ENCODE results near the gene R3HDM2.

The R3HDM2 gene

DNA sequence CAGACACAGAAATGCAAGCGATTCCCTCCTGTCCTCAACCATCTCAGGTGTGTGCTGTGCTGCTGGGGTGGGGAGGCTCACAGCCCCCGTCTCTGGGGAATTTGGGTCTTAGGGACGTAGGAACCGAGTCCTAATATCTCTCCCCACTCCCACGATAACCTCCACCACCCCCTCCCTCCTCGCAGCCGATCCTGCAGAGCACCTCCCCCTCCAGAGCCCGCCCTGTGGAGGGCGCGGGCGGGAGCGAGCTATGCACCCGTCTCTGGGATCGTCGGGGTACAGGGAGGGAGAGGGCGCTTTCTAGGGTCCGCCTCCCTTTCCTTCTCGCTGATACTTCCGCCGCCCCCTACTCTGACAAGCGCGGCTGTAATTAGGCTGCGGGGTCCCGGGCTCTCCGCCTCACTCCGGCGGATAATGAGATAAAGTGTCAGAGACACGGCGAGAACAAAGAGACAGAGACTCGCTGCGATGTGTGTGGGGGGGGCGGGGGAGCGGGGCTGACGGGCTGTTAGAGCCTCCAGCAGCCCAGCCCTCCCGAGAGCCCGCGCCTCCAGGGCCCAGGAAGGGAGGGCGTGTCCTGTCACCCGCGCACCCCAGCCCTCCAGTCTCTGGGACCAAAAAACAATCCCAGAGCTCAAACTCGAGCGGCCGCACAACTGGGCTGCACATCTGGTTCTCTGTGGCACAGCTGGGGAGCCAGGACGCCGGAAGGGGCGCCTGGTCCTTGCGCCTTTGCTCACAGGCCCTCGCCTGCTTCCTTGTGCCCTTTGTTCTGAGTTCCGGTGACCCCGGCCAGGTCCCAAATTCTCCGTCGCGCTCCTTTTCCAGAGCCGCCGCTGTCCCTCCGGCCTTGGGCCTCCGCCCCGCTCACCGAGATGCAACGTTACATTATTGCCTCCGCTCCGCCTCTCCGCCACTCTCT, 192.7 kb downstream of the R3HDM2 start:
- DNase-seq = peak; percentile 75

DNA sequence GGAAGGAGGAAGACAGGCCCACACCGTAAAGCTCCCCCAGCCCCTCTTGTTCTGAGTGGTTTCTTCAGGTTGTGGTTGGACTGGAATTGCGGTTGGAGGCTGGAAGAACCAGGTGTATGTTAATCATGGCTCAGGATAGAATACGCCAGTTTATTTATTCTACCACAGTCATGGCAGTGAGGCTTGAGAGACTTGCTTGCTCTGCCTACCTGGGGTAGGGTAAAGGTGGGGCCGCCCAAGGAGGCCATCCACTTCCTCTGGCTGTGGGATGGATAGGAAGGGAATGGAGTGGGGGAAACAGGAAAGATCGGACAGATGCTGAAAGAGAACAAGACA, 193.3 kb downstream of the R3HDM2 start:
- DNase-seq = peak; percentile 68

- DNase-seq = peak; percentile 72
These were observed 193.8 kb downstream of the R3HDM2 start for GRCh38 chr12:57236925-57237595.

GRCh38 chr12:57236201-57236924, 194.5 kb downstream of the R3HDM2 start:
- DNase-seq = peak; percentile 76

- peak; percentile 71 for DNase-seq
These were observed 195.1 kb downstream of the R3HDM2 start for GRCh38 chr12:57235728-57236131.

GRCh38 chr12:57235017-57235727, 195.7 kb downstream of the R3HDM2 start:
- DNase-seq = peak; percentile 67

GRCh38 chr12:57234571-57235016, 196.2 kb downstream of the R3HDM2 start:
- no peak for DNase-seq

- DNase-seq = no peak
These were observed 196.6 kb downstream of the R3HDM2 start for GRCh38 chr12:57234233-57234570.

DNA sequence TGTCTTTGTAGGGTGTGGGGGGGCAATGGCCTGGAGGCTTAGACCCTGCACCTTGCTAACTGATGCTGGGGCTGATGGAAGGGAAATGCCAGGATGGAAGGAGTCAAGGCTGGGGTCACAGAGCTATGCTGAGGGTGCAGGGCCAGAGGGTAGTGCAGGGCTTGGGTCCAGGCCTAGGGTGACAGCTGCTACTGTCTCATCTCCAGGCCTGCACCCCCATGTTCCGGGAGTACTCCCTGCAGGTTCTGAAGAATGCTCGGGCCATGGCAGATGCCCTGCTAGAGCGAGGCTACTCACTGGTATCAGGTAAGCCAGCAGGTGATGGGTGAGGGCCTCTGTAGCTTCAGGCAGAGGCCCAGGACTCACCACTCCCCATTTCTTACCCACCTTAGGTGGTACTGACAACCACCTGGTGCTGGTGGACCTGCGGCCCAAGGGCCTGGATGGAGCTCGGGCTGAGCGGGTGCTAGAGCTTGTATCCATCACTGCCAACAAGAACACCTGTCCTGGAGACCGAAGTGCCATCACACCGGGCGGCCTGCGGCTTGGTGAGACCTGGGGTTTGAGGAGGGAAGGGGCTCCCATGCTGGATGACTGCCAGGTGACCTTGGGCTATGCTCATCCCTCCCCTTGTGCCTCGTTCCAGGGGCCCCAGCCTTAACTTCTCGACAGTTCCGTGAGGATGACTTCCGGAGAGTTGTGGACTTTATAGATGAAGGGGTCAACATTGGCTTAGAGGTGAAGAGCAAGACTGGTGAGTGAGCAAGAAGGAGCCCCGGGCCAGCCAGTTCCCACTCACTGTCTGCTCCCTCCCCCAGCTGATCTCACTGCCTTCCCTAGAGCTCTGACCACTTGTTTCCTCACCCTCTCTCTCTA, 197.2 kb downstream of the R3HDM2 start:
- no peak for DNase-seq

GRCh38 chr12:57232156-57232756, 198.6 kb downstream of the R3HDM2 start:
- DNase-seq = no peak

DNA sequence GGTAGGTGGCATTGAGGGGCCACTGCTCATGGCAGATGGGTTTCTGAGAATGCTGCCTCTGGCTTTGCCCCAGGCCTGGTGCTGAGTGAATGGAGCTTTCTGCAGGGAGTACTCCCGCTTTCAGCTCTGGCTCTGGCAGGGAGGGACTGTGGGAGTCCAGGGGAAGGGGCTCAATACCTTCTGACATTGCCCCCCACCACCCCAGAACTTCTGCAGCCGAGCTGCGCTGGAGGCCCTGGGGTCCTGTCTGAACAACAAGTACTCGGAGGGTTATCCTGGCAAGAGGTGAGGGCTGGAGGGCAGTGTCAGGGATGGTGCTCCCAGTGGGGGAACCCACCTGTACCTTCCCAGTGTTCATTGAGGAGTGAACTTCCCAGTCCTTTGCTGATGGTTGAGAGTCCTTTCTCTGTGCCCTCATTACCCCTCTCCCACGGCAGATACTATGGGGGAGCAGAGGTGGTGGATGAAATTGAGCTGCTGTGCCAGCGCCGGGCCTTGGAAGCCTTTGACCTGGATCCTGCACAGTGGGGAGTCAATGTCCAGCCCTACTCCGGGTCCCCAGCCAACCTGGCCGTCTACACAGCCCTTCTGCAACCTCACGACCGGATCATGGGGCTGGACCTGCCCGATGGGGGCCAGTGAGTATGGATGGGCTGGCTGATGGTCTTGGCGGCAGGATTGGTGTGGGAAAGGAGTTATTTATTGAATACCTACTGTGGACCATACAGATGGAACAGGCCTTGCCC, 199.4 kb downstream of the R3HDM2 start:
- no peak for DNase-seq

DNA sequence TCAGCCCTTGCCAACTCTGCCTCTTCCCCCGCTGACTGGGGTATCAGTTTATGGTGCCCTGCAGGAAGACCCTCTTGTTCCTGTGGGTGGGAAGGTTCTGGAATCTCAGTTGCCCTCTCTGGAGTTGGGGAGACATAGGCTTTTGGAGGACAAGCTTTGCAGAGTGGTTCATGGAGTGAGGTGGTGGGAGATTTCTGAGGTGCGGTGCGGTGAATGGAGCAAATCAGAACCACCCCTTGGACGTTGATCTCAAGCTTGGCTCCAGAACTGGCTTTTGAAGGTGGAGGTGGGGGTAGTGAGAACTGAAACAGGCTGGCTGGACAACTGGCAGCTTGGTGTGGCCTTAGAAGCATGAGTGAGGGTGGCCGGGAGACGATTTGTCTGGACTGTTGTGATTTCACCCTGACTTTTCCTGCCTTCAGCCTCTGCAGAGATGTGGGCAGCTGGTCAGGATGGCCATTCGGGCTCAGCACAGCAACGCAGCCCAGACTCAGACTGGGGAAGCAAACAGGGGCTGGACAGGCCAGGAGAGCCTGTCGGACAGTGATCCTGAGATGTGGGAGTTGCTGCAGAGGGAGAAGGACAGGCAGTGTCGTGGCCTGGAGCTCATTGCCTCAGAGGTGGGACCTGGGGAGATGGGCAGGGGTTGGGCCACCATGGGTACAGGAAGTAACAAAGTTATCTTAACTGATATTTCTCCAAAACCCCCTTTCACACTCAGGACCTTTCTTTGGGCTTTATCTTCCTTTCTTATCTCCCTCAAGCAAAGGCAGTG, 200.3 kb downstream of the R3HDM2 start:
- no peak for DNase-seq

GRCh38 chr12:57229634-57230380, 201.0 kb downstream of the R3HDM2 start, which contains the start of gene SHMT2:
Gene SHMT2 (plus strand): TSS chr12:57229711. CDS start chr12:57229779, 68 bp downstream.
- DNase-seq = peak; percentile 95

DNA sequence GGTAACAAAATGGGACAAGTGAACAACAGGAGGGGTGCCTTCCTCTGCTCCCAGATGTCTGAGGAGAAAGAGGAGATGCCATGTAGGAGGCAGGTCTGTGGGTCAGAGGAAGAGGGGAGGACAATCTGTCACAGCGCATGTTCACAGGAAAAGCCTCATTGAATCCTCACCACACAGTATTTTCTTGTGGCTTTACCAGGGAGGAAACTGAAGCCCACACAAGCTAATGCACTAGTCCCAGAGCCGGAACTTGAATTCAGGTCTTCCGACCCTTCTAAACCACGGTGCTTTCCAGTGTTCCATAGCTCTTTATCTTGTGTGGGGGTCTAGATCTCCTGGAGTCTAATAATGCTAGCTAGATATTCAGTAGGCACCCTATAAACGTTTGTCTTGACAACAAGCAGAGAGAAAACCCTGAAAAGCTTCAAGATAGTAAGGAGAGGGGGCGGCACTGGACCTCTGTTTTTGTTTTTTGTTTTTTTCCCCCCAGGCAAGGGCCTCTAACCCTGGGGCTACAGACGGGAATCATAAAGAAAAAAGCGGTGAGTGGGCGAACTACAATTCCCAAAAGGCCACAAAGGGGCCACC, 201.7 kb downstream of the R3HDM2 start:
- no peak for DNase-seq

GRCh38 chr12:57227315-57228115, 203.3 kb downstream of the R3HDM2 start:
- no peak for DNase-seq

GRCh38 chr12:57226588-57227314, 204.1 kb downstream of the R3HDM2 start:
- DNase-seq = peak; percentile 59

GRCh38 chr12:57225680-57226210, 205.1 kb downstream of the R3HDM2 start:
- peak; percentile 57 for DNase-seq
